ENCODE data around the gene CFAP61.

- TF ChIP-seq, protein P1, sequence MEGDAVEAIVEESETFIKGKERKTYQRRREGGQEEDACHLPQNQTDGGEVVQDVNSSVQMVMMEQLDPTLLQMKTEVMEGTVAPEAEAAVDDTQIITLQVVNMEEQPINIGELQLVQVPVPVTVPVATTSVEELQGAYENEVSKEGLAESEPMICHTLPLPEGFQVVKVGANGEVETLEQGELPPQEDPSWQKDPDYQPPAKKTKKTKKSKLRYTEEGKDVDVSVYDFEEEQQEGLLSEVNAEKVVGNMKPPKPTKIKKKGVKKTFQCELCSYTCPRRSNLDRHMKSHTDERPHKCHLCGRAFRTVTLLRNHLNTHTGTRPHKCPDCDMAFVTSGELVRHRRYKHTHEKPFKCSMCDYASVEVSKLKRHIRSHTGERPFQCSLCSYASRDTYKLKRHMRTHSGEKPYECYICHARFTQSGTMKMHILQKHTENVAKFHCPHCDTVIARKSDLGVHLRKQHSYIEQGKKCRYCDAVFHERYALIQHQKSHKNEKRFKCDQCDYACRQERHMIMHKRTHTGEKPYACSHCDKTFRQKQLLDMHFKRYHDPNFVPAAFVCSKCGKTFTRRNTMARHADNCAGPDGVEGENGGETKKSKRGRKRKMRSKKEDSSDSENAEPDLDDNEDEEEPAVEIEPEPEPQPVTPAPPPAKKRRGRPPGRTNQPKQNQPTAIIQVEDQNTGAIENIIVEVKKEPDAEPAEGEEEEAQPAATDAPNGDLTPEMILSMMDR (conservative IDR thresholded peaks at IDR 0.05; ENCODE audit: low read depth, low read length): no peak
- TF ChIP-seq EZH2 (IDR thresholded peaks at IDR 0.05; ENCODE audit: low read length, unreplicated experiment) (no peak), EZH2phosphoT487 (IDR thresholded peaks at IDR 0.05; ENCODE audit: borderline replicate concordance, low read length) (no peak)
Observed at GRCh38 chr20:20253744-20254330, 201.5 kb downstream of the CFAP61 start.
